Neural progenitor cell (in vitro differentiated cells): Measurements from ENCODE around the gene BLTP3A. TPM values are rescaled to one million over a fixed set of nuclear protein-coding genes. Genes with fewer than 3 reads are reported as not detected.

ENCODE experiments used
- DNase-seq: peaks from one replicate; pipeline ENCODE4 v3.0.0-alpha.2; 2016; ENCODE audit warnings: low spot score
- H2AFZ ChIP-seq: fragments of 200-600 bp; sonication (generic); replicated peaks from 2 replicates; pipeline ENCODE4 v1.6.1; 2016; ENCODE audit warnings: antibody characterized with exemption
- H3F3A ChIP-seq: fragments of 200-600 bp; sonication (generic); 2 replicates; pipeline ENCODE4 v1.6.1; 2016; ENCODE audit warnings: antibody characterized with exemption, low read depth
- H3K27ac ChIP-seq: fragments of 200-600 bp; sonication (generic); 2 replicates; pipeline ENCODE4 v1.5.1; 2016; ENCODE audit warnings: mild to moderate bottlenecking
- H3K27me3 ChIP-seq: fragments of 200-600 bp; sonication (generic); 2 replicates; pipeline ENCODE4 v1.6.1; 2016; ENCODE audit warnings: mild to moderate bottlenecking, moderate library complexity
- H3K36me3 ChIP-seq: fragments of 200-600 bp; sonication (generic); 2 replicates; pipeline ENCODE4 v1.5.1; 2016
- H3K4me1 ChIP-seq: fragments of 200-600 bp; sonication (generic); 2 replicates; pipeline ENCODE4 v1.6.1; 2016; ENCODE audit warnings: mixed run types
- H3K4me2 ChIP-seq: fragments of 200-600 bp; sonication (generic); 2 replicates; pipeline ENCODE4 v1.6.1; 2016
- H3K4me3 ChIP-seq: fragments of 200-600 bp; sonication (generic); 2 replicates; pipeline ENCODE4 v1.5.1; 2016
- H3K79me2 ChIP-seq: fragments of 200-600 bp; sonication (generic); 2 replicates; pipeline ENCODE4 v1.6.1; 2016; ENCODE audit warnings: low read depth
- H3K9ac ChIP-seq: fragments of 200-600 bp; sonication (generic); 2 replicates; pipeline ENCODE4 v1.6.1; 2016
- H3K9me3 ChIP-seq: fragments of 200-600 bp; sonication (generic); 2 replicates; pipeline ENCODE4 v1.5.1; 2016; ENCODE audit warnings: low read depth
- H4K20me1 ChIP-seq: fragments of 200-600 bp; sonication (generic); 2 replicates; pipeline ENCODE4 v1.6.1; 2016; ENCODE audit warnings: low read depth
- H3K27ac Mint-ChIP-seq: 3 replicates; pipeline ENCODE4 v1.8.0; 2021; ENCODE audit warnings: mixed read lengths
- H3K27me3 Mint-ChIP-seq: 2 replicates; pipeline ENCODE4 v1.8.0; 2022; ENCODE audit warnings: low read depth, mild to moderate bottlenecking, inconsistent platforms, moderate library complexity, mixed read lengths; ENCODE audit not compliant: insufficient read depth
- H3K36me3 Mint-ChIP-seq: 3 replicates; pipeline ENCODE4 v1.8.0; 2021; ENCODE audit warnings: mixed read lengths
- H3K4me1 Mint-ChIP-seq: 3 replicates; pipeline ENCODE4 v1.8.0; 2021; ENCODE audit warnings: mixed read lengths
- H3K4me3 Mint-ChIP-seq: 3 replicates; pipeline ENCODE4 v1.8.0; 2021; ENCODE audit warnings: mild to moderate bottlenecking, moderate library complexity, mixed read lengths
- H3K9me3 Mint-ChIP-seq: 3 replicates; pipeline ENCODE4 v1.8.0; 2020; ENCODE audit warnings: mixed read lengths
- CTCF ChIP-seq: fragments of 200-600 bp; sonication (generic); IDR thresholded peaks from 2 replicates; pipeline ENCODE4 v1.5.1; 2017; ENCODE audit warnings: antibody characterized with exemption, mild to moderate bottlenecking
- EZH2 ChIP-seq: fragments of 200-600 bp; sonication (generic); IDR thresholded peaks from 2 replicates; pipeline ENCODE4 v1.6.1; 2017; ENCODE audit warnings: antibody characterized with exemption, mild to moderate bottlenecking, moderate library complexity
- EZH2phosphoT487 ChIP-seq: fragments of 200-600 bp; sonication (generic); IDR thresholded peaks from 2 replicates; pipeline ENCODE4 v1.6.1; 2017; ENCODE audit warnings: antibody characterized with exemption
- total RNA-seq: library from RNA; depleted of rRNA; stranded (reverse); fragments of >200 nt; gene quantifications from 2 replicates; pipeline ENCODE4 v1.2.3, GENCODE V29; 2015; ENCODE audit warnings: low replicate concordance

BLTP3A gene
- total RNA-seq, 1 donor from 2014 or later: 13.8 TPM

- Histone ChIP-seq H3K4me2 (no peak overlapping the region), H3K27ac (no peak overlapping the region)
- H3K9me3 Mint-ChIP-seq: no peaks in the 10 kb centered on the region
Measured at GRCh38 chr6:34819571-34820480, 27.9 kb downstream of the BLTP3A start.

GRCh38 chr6:34829137-34829536 lies 37.3 kb downstream of the BLTP3A start:
- peaks cover 8% of the 10 kb centered on the region for H3K36me3 ChIP-seq
- Mint-ChIP-seq H3K27me3 (no peaks in the 10 kb centered on the region), H3K4me3 (no peak overlapping the region), H3K36me3 (peaks cover 12% of the 10 kb centered on the region), H3K9me3 (no peaks in the 10 kb centered on the region), H3K27ac (no peak overlapping the region), H3K4me1 (no peaks in the 10 kb centered on the region)
- H3K9ac ChIP-seq: no peak overlapping the region
- H3K4me2 ChIP-seq: no peak overlapping the region
- no peak overlapping the region for H3K27ac ChIP-seq
- H3K4me3 ChIP-seq: no peak overlapping the region
- TF ChIP-seq EZH2phosphoT487: no peak
- TF ChIP-seq EZH2: no peak
- TF ChIP-seq CTCF: no peak
- no peaks in the 10 kb centered on the region for H3K27me3 ChIP-seq
- no peaks in the 10 kb centered on the region for H3K79me2 ChIP-seq
- no peak overlapping the region for H2AFZ ChIP-seq
- H3K4me1 ChIP-seq: no peaks in the 10 kb centered on the region
- no peaks in the 10 kb centered on the region for H3K9me3 ChIP-seq
- H3F3A ChIP-seq: no peaks in the 10 kb centered on the region
- H4K20me1 ChIP-seq: no peaks in the 10 kb centered on the region
- DNase-seq: no peak

More at GRCh38 chr6:34819571-34820480, 27.9 kb downstream of the BLTP3A start:
- H3K4me3 Mint-ChIP-seq: no peak overlapping the region
- Histone ChIP-seq H4K20me1 (peaks cover 15% of the 10 kb centered on the region), H3K4me1 (no peaks in the 10 kb centered on the region), H3K4me3 (no peak overlapping the region), H3K9ac (no peak overlapping the region), H3K27me3 (no peaks in the 10 kb centered on the region), H2AFZ (no peak overlapping the region), H3K79me2 (peaks cover 32% of the 10 kb centered on the region), H3F3A (no peaks in the 10 kb centered on the region), H3K9me3 (no peaks in the 10 kb centered on the region), H3K36me3 (peaks cover 1% of the 10 kb centered on the region)
- peak overlapping the region; percentile 90 for H3K27ac Mint-ChIP-seq
- no peaks in the 10 kb centered on the region for H3K27me3 Mint-ChIP-seq
- no peak for TF ChIP-seq CTCF
- no peak for TF ChIP-seq EZH2phosphoT487
- no peak for TF ChIP-seq EZH2
- no peaks in the 10 kb centered on the region for H3K4me1 Mint-ChIP-seq
- peaks cover 11% of the 10 kb centered on the region for H3K36me3 Mint-ChIP-seq
- DNase-seq: no peak

GRCh38 chr6:34832942-34833341 lies 41.1 kb downstream of the BLTP3A start:
- Histone ChIP-seq H3K4me2 (no peak overlapping the region), H2AFZ (no peak overlapping the region), H3F3A (no peaks in the 10 kb centered on the region), H3K9ac (no peak overlapping the region), H4K20me1 (no peaks in the 10 kb centered on the region), H3K4me3 (no peak overlapping the region), H3K27ac (no peak overlapping the region), H3K9me3 (no peaks in the 10 kb centered on the region), H3K4me1 (no peaks in the 10 kb centered on the region), H3K36me3 (peaks cover 3% of the 10 kb centered on the region), H3K79me2 (no peaks in the 10 kb centered on the region), H3K27me3 (no peaks in the 10 kb centered on the region)
- no peaks in the 10 kb centered on the region for H3K27me3 Mint-ChIP-seq
- no peaks in the 10 kb centered on the region for H3K9me3 Mint-ChIP-seq
- no peak overlapping the region for H3K4me3 Mint-ChIP-seq
- H3K27ac Mint-ChIP-seq: no peak overlapping the region
- DNase-seq: no peak
- no peaks in the 10 kb centered on the region for H3K4me1 Mint-ChIP-seq
- peaks cover 10% of the 10 kb centered on the region for H3K36me3 Mint-ChIP-seq
- TF ChIP-seq EZH2phosphoT487 (no peak), CTCF (no peak), EZH2 (no peak)
